GM19438 (cell line): ENCODE data around the gene HIVEP3.

Experiments
- ATAC-seq: cut with Tn5 transposase; IDR thresholded peaks from one replicate; pipeline ENCODE4 v1.9.1; 2021; ENCODE audit warnings: low read depth; ENCODE audit not compliant: unreplicated experiment

HIVEP3 gene

GRCh38 chr1:41483960-41484401 lies 434.7 kb downstream of the HIVEP3 start:
- ATAC-seq, result no peak

GRCh38 chr1:41483001-41483850 lies 435.5 kb downstream of the HIVEP3 start:
- ATAC-seq, result no peak

GRCh38 chr1:41482001-41482765 lies 436.5 kb downstream of the HIVEP3 start:
- ATAC-seq, result no peak

- ATAC-seq, result no peak
These were observed 437.5 kb downstream of the HIVEP3 start for GRCh38 chr1:41481109-41481775.

- ATAC-seq, result no peak
These were observed 438.3 kb downstream of the HIVEP3 start for GRCh38 chr1:41480204-41481108.

GRCh38 chr1:41479808-41480160 lies 438.9 kb downstream of the HIVEP3 start:
- ATAC-seq, result no peak

GRCh38 chr1:41479000-41479807 lies 439.5 kb downstream of the HIVEP3 start:
- ATAC-seq, result no peak

GRCh38 chr1:41478118-41478748 lies 440.5 kb downstream of the HIVEP3 start:
- ATAC-seq, result no peak

GRCh38 chr1:41476807-41477361 lies 441.8 kb downstream of the HIVEP3 start:
- ATAC-seq, result no peak

- ATAC-seq, result no peak
These were observed 442.7 kb downstream of the HIVEP3 start for GRCh38 chr1:41475859-41476567.

- no peak for ATAC-seq
These were observed 443.4 kb downstream of the HIVEP3 start for GRCh38 chr1:41475346-41475745.

- ATAC-seq, result no peak
These were observed 444.0 kb downstream of the HIVEP3 start for GRCh38 chr1:41474490-41475271.

- ATAC-seq, result no peak
These were observed 444.9 kb downstream of the HIVEP3 start for GRCh38 chr1:41473738-41474362.

GRCh38 chr1:41471658-41472057 lies 447.1 kb downstream of the HIVEP3 start:
- ATAC-seq, result no peak

- ATAC-seq, result no peak
These were observed 449.0 kb downstream of the HIVEP3 start for GRCh38 chr1:41469706-41470105.

- no peak for ATAC-seq
These were observed 450.5 kb downstream of the HIVEP3 start for GRCh38 chr1:41468122-41468762.
